GM12878 (cell line): ENCODE results near the gene CFAP107. TPM values are rescaled to one million over a fixed set of nuclear protein-coding genes. Genes with fewer than 3 reads are reported as not detected.

Experiments
- ATAC-seq: fragments of 200-7000 bp; cut with Tn5 transposase; 3 replicates; pipeline ENCODE4 v1.9.1; 2020; ENCODE audit warnings: mild to moderate bottlenecking, moderate library complexity
- BruUV-seq: library from RNA; stranded (reverse); fragments of 400-500 nt; replicated peaks from 2 replicates; lab custom pipeline; 2021; lab: Mats Ljungman, UMichigan
- CTCF ChIA-PET: fragments of 300-600 bp; sonication (Branson Sonifier 250); formaldehyde crosslinking; extraction: SDS; loops from one replicate; lab custom pipeline; 2021; ENCODE audit warnings: inconsistent platforms; lab: Yijun Ruan, JAX
- POLR2A ChIA-PET: fragments of 350-600 bp; formaldehyde crosslinking; extraction: SDS; loops from one replicate; lab custom pipeline; 2021; ENCODE audit warnings: inconsistent platforms; lab: Charles Lee
- RAD21 ChIA-PET: fragments of 300-600 bp; sonication (Branson Sonifier 250); formaldehyde crosslinking; loops from one replicate; lab custom pipeline; 2023; ENCODE audit warnings: antibody characterized with exemption; ENCODE audit not compliant: unreplicated experiment; lab: Charles Lee
- SMC1A ChIA-PET: fragments of 300-600 bp; sonication (Branson Sonifier 250); formaldehyde crosslinking; loops from one replicate; lab custom pipeline; 2023; ENCODE audit not compliant: unreplicated experiment, uncharacterized antibody; lab: Charles Lee
- DNase-seq: peaks from one replicate; pipeline ENCODE4 v3.0.0-alpha.2; 2011; ENCODE audit warnings: low read depth, low spot score
- FAIRE-seq: peaks from 3 replicates; lab custom pipeline; 2011; peaks lifted over from hg19 to GRCh38; lab: Jason Lieb, UNC
- H2AFZ ChIP-seq: 2 replicates; pipeline ENCODE4 v1.6.0; 2011; ENCODE audit warnings: low read depth, low read length, control low read depth; ENCODE audit not compliant: control insufficient read depth
- H3K27ac ChIP-seq: 2 replicates; pipeline ENCODE4 v1.5.1; 2011; ENCODE audit warnings: control low read depth; ENCODE audit not compliant: control insufficient read depth, insufficient read depth
- H3K27me3 ChIP-seq, 2 experiments: replicated peaks in 1 of 2; 2 replicates each; pipeline versions ENCODE4 v1.6.0 to v1.6.1; 2011; ENCODE audit warnings: low read length in 1 of 2; ENCODE audit not compliant: control insufficient read depth in 2 of 2, insufficient read depth in 2 of 2
- H3K36me3 ChIP-seq, 2 experiments: 2 replicates each; pipeline ENCODE4 v1.5.1; 2011; ENCODE audit warnings: low read length in 1 of 2; ENCODE audit not compliant: control insufficient read depth in 2 of 2, insufficient read depth in 2 of 2
- H3K4me1 ChIP-seq: 2 replicates; pipeline ENCODE4 v1.6.1; 2011; ENCODE audit warnings: mild to moderate bottlenecking, low read length, moderate library complexity, mixed read lengths; ENCODE audit not compliant: control insufficient read depth, insufficient read depth
- H3K4me2 ChIP-seq: 2 replicates; pipeline ENCODE4 v1.6.0; 2011; ENCODE audit warnings: control low read depth; ENCODE audit not compliant: control insufficient read depth, insufficient read depth
- H3K4me3 ChIP-seq: fragments of 200-600 bp; sonication (generic); 2 replicates; pipeline ENCODE4 v1.5.1; 2016
- H3K79me2 ChIP-seq: 2 replicates; pipeline ENCODE4 v1.6.0; 2011; ENCODE audit warnings: low read length; ENCODE audit not compliant: control insufficient read depth, insufficient read depth
- H3K9ac ChIP-seq: 2 replicates; pipeline ENCODE4 v1.8.0; 2011; ENCODE audit warnings: low read length, control low read depth, mixed read lengths; ENCODE audit not compliant: control insufficient read depth, insufficient read depth
- H3K9me3 ChIP-seq: replicated peaks from 3 replicates; pipeline ENCODE4 v1.5.1; 2011; ENCODE audit warnings: mild to moderate bottlenecking, low read length; ENCODE audit not compliant: control insufficient read depth, insufficient read depth
- H4K20me1 ChIP-seq: 2 replicates; pipeline ENCODE4 v1.6.0; 2011; ENCODE audit not compliant: control insufficient read depth, insufficient read depth
- BHLHE40 ChIP-seq, 2 experiments: fragments of 450-650 bp in 1 of 2; IDR thresholded peaks; 2 replicates each; pipeline ENCODE4 v1.6.1; 2011 to 2017; ENCODE audit warnings: low read depth in 2 of 2, borderline replicate concordance in 1 of 2, improper control_type of control experiment in 1 of 2, low read length in 1 of 2, mild to moderate bottlenecking in 1 of 2
- EZH2 ChIP-seq: IDR thresholded peaks from 2 replicates; pipeline ENCODE4 v1.6.1; 2012; ENCODE audit warnings: low read depth, mild to moderate bottlenecking, control low read depth, inconsistent platforms, low read length, borderline replicate concordance; ENCODE audit not compliant: control insufficient read depth
- FOXK2 ChIP-seq: fragments of 450-650 bp; IDR thresholded peaks from 2 replicates; pipeline ENCODE4 v1.6.1; 2017; ENCODE audit warnings: mild to moderate bottlenecking, moderate library complexity
- GATAD2B ChIP-seq: fragments of 450-650 bp; conservative IDR thresholded peaks from 2 replicates; pipeline ENCODE4 v1.6.1; 2017; ENCODE audit warnings: low read depth, mild to moderate bottlenecking, moderate library complexity
- MYB ChIP-seq: fragments of 150-350 bp; IDR thresholded peaks from 2 replicates; pipeline ENCODE4 v1.6.1; 2014; ENCODE audit warnings: mild to moderate bottlenecking, low read depth, low read length, borderline replicate concordance
- TCF3 ChIP-seq: IDR thresholded peaks from 2 replicates; pipeline ENCODE4 v1.6.1; 2012; ENCODE audit warnings: low read depth, mild to moderate bottlenecking, low read length, borderline replicate concordance; ENCODE audit not compliant: insufficient read depth
- ZBED1 ChIP-seq: IDR thresholded peaks from 2 replicates; pipeline ENCODE4 v1.6.1; 2016; ENCODE audit warnings: borderline replicate concordance
- ZNF217 ChIP-seq: fragments of 450-650 bp; IDR thresholded peaks from 2 replicates; pipeline ENCODE4 v1.6.1; 2017; ENCODE audit warnings: antibody characterized with exemption, mild to moderate bottlenecking
- WGBS: methylation state at CpG from one replicate; pipeline ENCODE4 v1.1.6; 2016; ENCODE audit warnings: low lambda C conversion rate; ENCODE audit not compliant: insufficient replicate concordance, insufficient coverage; ENCODE audit errors: missing lambda C conversion rate; 5-methylcytosine and 5-hydroxymethylcytosine counted together
- in situ Hi-C: fragments of 300-500 bp; cut with MboI; formaldehyde crosslinking; loops from 9 replicates; pipeline ENCODE4 v1.14.3; 2018; ENCODE audit warnings: mixed read lengths
- intact Hi-C: fragments of 100-400 bp; cut with micrococcal nuclease; formaldehyde crosslinking; loops from one replicate; pipeline ENCODE4 v1.14.2; 2022; ENCODE audit not compliant: unreplicated experiment
- polyA plus RNA-seq, 11 experiments: library from polyadenylated mRNA; depleted of rRNA in 4 of 11; unstranded in 6 of 11; stranded (reverse) in 5 of 11; fragments of >200 nt; fragmentation: Nextera tagmentation in 4 of 11; fragmentation: Illumina TruSeq in 1 of 11; extraction: Ambion mirVana in 4 of 11; extraction: Trizol in 1 of 11; gene quantifications; 1 replicate in 1 of 11; 2 replicates in 10 of 11; pipeline versions ENCODE4 v1.2.1 to v1.2.3, GENCODE V29; 2011 to 2016; ENCODE audit warnings: inconsistent platforms in 2 of 11, missing spikeins in 2 of 11, low read depth in 1 of 11
- total RNA-seq, 4 experiments: library from RNA; depleted of rRNA in 3 of 4; stranded (reverse); fragments of >200 nt in 3 of 4; fragmentation: Illumina TruSeq in 1 of 4; extraction: Trizol in 1 of 4; gene quantifications; 2 replicates each; pipeline versions ENCODE4 v1.2.1 to v1.2.3, GENCODE V29; 2013 to 2021
- TF ChIP-seq, protein P1 (sequence below): fragments of 150-350 bp; IDR thresholded peaks from 2 replicates; pipeline ENCODE4 v1.6.1; 2016; ENCODE audit warnings: low read depth, low read length
- TF ChIP-seq, protein P2 (sequence below): IDR thresholded peaks from 2 replicates; pipeline ENCODE4 v1.6.1; 2012; ENCODE audit warnings: low read depth, low read length, improper control_type of control experiment

Gene CFAP107
- total and polyA plus RNA-seq, 10 of the 15 experiments (the other 5 are each of a cell fraction or from before 2014, with no cell fraction given): not detected

DNA sequence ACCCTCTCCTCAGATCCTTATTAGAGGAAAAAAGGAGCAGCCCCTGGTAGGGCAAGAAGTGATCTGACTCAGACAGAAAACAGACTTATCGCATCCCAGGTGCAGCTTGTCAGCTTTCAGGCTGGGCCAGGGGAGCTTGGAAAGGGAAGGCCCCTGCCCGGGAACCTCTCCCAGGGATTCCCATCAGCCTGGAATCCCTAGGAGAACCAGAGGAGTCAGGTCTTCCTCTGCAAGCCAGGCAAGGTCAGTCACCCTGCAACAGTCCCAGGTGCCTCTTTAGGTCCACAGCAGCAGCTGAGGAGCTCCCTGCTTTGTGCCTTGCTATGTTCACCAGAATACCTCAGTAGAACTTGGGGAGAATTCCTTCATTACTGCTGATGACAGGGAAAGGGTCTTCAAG is 24.6 kb downstream of the CFAP107 start:
- ChIA-PET RAD21 (no interaction called here), SMC1A (no interaction called here), CTCF (no interaction called here), POLR2A (no interaction called here)
- Histone ChIP-seq H4K20me1 (no peaks in the 10 kb centered on the region), H3K4me2 (no peak overlapping the region), H3K4me3 (no peak overlapping the region), H3K36me3 (no peaks in the 10 kb centered on the region), H3K27me3 (no peaks in the 10 kb centered on the region; a peak in 1 of 4 replicates), H3K9me3 (no peaks in the 10 kb centered on the region), H3K27ac (no peak overlapping the region), H3K4me1 (no peaks in the 10 kb centered on the region), H3K9ac (no peak overlapping the region), H2AFZ (no peak overlapping the region), H3K79me2 (no peaks in the 10 kb centered on the region)
- intact Hi-C loops: no loop called here
- FAIRE-seq (no peak), DNase-seq (no peak), ATAC-seq (no peak)
- TF ChIP-seq TCF3 (no peak), GATAD2B (no peak), ZBED1 (no peak), MYB (no peak), ZNF217 (no peak), EZH2 (no peak), FOXK2 (no peak), BHLHE40 (IDR thresholded peaks at IDR 0.05; ENCODE audit: borderline replicate concordance in 1 of 2, low read depth in 2 of 2, low read length in 1 of 2) (no peak)
- TF ChIP-seq, protein P1, sequence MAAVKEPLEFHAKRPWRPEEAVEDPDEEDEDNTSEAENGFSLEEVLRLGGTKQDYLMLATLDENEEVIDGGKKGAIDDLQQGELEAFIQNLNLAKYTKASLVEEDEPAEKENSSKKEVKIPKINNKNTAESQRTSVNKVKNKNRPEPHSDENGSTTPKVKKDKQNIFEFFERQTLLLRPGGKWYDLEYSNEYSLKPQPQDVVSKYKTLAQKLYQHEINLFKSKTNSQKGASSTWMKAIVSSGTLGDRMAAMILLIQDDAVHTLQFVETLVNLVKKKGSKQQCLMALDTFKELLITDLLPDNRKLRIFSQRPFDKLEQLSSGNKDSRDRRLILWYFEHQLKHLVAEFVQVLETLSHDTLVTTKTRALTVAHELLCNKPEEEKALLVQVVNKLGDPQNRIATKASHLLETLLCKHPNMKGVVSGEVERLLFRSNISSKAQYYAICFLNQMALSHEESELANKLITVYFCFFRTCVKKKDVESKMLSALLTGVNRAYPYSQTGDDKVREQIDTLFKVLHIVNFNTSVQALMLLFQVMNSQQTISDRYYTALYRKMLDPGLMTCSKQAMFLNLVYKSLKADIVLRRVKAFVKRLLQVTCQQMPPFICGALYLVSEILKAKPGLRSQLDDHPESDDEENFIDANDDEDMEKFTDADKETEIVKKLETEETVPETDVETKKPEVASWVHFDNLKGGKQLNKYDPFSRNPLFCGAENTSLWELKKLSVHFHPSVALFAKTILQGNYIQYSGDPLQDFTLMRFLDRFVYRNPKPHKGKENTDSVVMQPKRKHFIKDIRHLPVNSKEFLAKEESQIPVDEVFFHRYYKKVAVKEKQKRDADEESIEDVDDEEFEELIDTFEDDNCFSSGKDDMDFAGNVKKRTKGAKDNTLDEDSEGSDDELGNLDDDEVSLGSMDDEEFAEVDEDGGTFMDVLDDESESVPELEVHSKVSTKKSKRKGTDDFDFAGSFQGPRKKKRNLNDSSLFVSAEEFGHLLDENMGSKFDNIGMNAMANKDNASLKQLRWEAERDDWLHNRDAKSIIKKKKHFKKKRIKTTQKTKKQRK: no peak
- TF ChIP-seq, protein P2, sequence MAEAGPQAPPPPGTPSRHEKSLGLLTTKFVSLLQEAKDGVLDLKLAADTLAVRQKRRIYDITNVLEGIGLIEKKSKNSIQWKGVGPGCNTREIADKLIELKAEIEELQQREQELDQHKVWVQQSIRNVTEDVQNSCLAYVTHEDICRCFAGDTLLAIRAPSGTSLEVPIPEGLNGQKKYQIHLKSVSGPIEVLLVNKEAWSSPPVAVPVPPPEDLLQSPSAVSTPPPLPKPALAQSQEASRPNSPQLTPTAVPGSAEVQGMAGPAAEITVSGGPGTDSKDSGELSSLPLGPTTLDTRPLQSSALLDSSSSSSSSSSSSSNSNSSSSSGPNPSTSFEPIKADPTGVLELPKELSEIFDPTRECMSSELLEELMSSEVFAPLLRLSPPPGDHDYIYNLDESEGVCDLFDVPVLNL: no peak
- no TSS peak for BruUV-seq
- in situ Hi-C loops: no loop called here
- 50% methylated on average over 2 of the region's 2 CpGs for WGBS
